Heart right ventricle (tissue), 16 donors: ENCODE results near the gene MYO1E. TPM values are rescaled to one million over a fixed set of nuclear protein-coding genes. Genes with fewer than 3 reads are reported as not detected.

Experiments used
- ATAC-seq, 8 donors: fragments of 200-7000 bp; cut with Tn5 transposase; one replicate each; pipeline ENCODE4 v1.9.1; 2020; ENCODE audit warnings: mild to moderate bottlenecking in 8 of 8, moderate library complexity in 8 of 8, moderate number of reproducible peaks in 1 of 8
- DNase-seq, 2 donors: peaks; one replicate each; pipeline ENCODE4 v3.0.0-alpha.2; 2020
- H3K27ac ChIP-seq, 10 donors: fragments of 200-600 bp; sonication (generic) in 2 of 10; one replicate each; pipeline versions ENCODE4 v1.5.0 to v1.8.0; 2020 to 2022; ENCODE audit warnings: mild to moderate bottlenecking in 3 of 10
- H3K27me3 ChIP-seq, 7 donors: fragments of 200-600 bp; one replicate each; pipeline ENCODE4 v1.8.0; 2021 to 2022; ENCODE audit warnings: mild to moderate bottlenecking in 2 of 7
- H3K36me3 ChIP-seq, 9 donors: fragments of 200-600 bp; sonication (generic) in 1 of 9; one replicate each; pipeline versions ENCODE4 v1.5.0 to v1.8.0; 2020 to 2022; ENCODE audit warnings: mild to moderate bottlenecking in 2 of 9
- H3K4me1 ChIP-seq, 9 donors: fragments of 200-600 bp; sonication (generic) in 1 of 9; one replicate each; pipeline versions ENCODE4 v1.5.0 to v1.8.0; 2020 to 2022; ENCODE audit warnings: mild to moderate bottlenecking in 4 of 9
- H3K4me3 ChIP-seq, 10 donors: fragments of 200-600 bp; sonication (generic) in 2 of 10; one replicate each; pipeline versions ENCODE4 v1.5.0 to v1.8.0; 2020 to 2022; ENCODE audit warnings: mild to moderate bottlenecking in 7 of 10, moderate library complexity in 2 of 10
- H3K9me3 ChIP-seq, 11 donors: fragments of 200-600 bp in 10 of 11; sonication (generic) in 2 of 11; one replicate each; pipeline versions ENCODE4 v1.5.0 to v1.8.0; 2013 to 2022; ENCODE audit warnings: mild to moderate bottlenecking in 2 of 11, control low read depth in 1 of 11, moderate library complexity in 1 of 11
- WGBS, 2 donors: extraction: QIAGEN DNeasy Blood & Tissue Kit; methylation state at CpG; one replicate each; pipeline ENCODE4 v1.1.7; 2013; ENCODE audit warnings: inconsistent platforms in 1 of 2; 5-methylcytosine and 5-hydroxymethylcytosine counted together
- intact Hi-C, 10 donors: fragments of 100-400 bp; cut with DNase I; formaldehyde crosslinking; loops; one replicate each; pipeline versions ENCODE4 v1.11.1 to v1.14.2; 2022
- polyA plus RNA-seq, 2 donors: library from polyadenylated mRNA; stranded (reverse); fragments of 200-250 nt; gene quantifications; one replicate each; pipeline ENCODE4 v1.2.3, GENCODE V29; 2013
- total RNA-seq, 10 donors: library from RNA; stranded (reverse); fragmentation: NEBNext Ultra II Directional in 3 of 10; extraction: Animal tissue kit (Norgen Biotek cat#: 25700) in 3 of 10; gene quantifications; one replicate each; pipeline versions ENCODE4 v1.2.1 to v1.2.4, GENCODE V29; 2021 to 2023
- TF ChIP-seq, protein P1 (sequence below), 9 donors: fragments of 200-600 bp; sonication (generic) in 2 of 9; IDR thresholded peaks; one replicate each; pipeline versions ENCODE4 v1.5.0 to v1.8.0; 2021 to 2022; ENCODE audit warnings: antibody characterized with exemption in 9 of 9, mild to moderate bottlenecking in 5 of 9, moderate library complexity in 1 of 9
- donor health status: Arrhythmogenic right ventricular cardiomyopathy.
- donor health status: ischemic (EF 13 %, LVEDD 7.1; RV severe dilation, severe dysfunction).
- donor health status: healthy with polysubstance abuse.
- donor health status: DM: no; HTN: yes; CAD: no.
- donor health status: DM: no; HTN: no; CAD: no.
- donor health status: ischemic (EF 25% LVEDD 6.9; RV normal size, moderate dysfunction).
- donor health status: ischemic (EF 25% LVEDD 5.7; RV mildly dilated, moderate dysfunction).
- donor health status: healthy.
- donor health status: DM: yes; HTN: yes; CAD: no.
- donor health status: Ischemic cardiomyopathy.
- donor health status: ischemic (EF 35%, LVEDD 5.7; RV mildly dilated, moderate dysfunction).
- donor health status: nonischemic (EF 11% LVEDD 7.7; RV severe dilation, severe dysfunction).
- donor health status: DM: yes; HTN: yes; CAD: no.
- donor health status: PGD.
- donor health status: ischemic (EF 29% LVEDD 5.4; RV normal size, mild dysfunction).
- donor health status: nonischemic (EF 23%, LVEDD 6.1; RV moderate dilation, normal function).

MYO1E gene
- total and polyA plus RNA-seq, 12 donors = 9.3 to 75.3 (median 27.4) TPM

DNA sequence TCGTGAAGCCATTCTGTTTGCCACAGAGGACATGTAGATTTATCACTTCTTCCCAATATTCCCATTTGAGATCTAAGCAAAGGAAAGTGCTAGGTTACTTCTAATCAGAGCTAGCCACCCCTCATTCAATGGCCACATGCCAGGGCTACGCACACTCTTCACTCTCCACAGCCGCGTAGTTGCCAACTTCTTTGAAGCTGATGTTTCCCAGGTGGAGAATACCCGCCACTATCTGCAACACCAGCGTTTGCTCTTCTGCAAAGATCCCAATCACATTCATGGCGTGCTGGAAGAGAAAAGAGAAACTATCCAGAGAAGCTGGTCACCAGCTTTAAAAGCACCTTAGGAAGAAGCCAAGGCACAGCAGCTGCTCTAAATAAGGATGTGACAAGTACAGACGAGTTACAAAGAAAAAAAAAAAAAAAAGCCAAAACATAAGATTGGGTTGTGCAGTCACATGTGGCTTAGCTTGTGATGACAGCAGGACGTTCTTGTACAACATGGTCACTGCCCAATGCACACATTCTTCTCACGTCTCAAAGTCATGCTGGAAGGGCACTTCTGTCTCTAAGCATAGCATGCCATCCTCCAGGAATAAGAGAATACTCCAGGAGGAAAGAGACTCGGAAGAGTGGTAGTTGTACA lies 149.6 kb downstream of the MYO1E start:
- TF ChIP-seq, protein P1, sequence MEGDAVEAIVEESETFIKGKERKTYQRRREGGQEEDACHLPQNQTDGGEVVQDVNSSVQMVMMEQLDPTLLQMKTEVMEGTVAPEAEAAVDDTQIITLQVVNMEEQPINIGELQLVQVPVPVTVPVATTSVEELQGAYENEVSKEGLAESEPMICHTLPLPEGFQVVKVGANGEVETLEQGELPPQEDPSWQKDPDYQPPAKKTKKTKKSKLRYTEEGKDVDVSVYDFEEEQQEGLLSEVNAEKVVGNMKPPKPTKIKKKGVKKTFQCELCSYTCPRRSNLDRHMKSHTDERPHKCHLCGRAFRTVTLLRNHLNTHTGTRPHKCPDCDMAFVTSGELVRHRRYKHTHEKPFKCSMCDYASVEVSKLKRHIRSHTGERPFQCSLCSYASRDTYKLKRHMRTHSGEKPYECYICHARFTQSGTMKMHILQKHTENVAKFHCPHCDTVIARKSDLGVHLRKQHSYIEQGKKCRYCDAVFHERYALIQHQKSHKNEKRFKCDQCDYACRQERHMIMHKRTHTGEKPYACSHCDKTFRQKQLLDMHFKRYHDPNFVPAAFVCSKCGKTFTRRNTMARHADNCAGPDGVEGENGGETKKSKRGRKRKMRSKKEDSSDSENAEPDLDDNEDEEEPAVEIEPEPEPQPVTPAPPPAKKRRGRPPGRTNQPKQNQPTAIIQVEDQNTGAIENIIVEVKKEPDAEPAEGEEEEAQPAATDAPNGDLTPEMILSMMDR (IDR thresholded peaks at IDR 0.05) = no peak
- WGBS, 2 donors = 47 to 72% methylated on average over 11 of the region's 11 CpGs
- ATAC-seq (peak in 1 of 8 donors; percentile 62), DNase-seq (no peak)
- intact Hi-C loops = loop anchor here in 2 of 10 donors (5.0 kb wide), 2 partner anchors 46 to 149 kb away; partner anchors contain the start of gene MYO1E (in 1 of the 2)
- Histone ChIP-seq H3K4me1 (peaks cover 3 to 52% (median 31%) of the 10 kb centered on the region in 9 donors), H3K9me3 (no peaks in the 10 kb centered on the region), H3K4me3 (no peak overlapping the region), H3K27me3 (no peaks in the 10 kb centered on the region), H3K27ac (no peak overlapping the region), H3K36me3 (peaks cover 0 to 73% (median under 1%) of the 10 kb centered on the region in 9 donors)

DNA sequence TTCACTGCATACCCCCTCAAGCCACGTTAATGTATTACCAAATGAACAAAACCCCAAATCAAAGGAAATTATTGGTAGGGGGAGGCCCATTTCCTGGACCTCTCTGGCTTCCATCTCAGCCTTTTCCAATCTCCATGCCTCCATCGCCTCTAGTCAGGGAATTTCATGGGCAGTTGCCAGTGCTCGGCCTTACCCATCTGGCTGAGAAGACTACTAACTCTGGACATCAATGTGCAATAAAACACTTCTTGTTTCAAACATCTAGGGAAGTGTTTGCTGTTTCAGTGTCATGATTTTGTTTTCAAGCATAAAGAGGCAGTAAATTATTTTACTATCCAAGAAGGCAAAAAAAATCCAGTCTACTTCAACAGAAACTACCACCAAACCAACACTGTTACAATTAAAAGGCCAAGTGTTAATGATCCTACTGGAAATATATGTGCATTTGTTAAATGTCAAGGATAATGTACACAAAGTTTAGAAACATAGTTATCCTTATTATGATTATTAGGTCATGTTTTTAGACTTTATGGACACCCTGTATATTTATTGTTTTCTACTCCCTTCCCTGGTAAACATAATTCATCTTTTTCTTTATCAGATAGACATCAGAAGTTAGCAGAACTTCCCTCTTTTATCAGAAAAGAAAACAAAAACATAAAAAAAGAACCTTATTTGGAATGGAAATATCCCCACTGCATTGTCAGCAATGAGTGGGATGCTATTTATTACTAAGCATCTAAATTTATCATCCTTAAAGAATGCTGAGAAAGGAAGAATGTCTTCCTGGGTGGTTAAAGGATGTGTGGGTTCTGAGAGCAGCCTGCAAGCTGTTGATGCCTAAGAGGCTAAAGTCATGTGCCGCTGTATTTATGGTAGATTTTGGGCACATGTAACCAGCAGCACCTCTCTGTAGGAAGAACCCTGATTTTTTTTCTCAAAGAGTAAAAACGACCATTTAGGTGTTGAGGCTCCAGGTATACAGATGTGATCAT lies 150.9 kb downstream of the MYO1E start:
- Histone ChIP-seq H3K4me1 (peaks cover 3 to 48% (median 31%) of the 10 kb centered on the region in 9 donors), H3K27me3 (no peaks in the 10 kb centered on the region), H3K9me3 (no peaks in the 10 kb centered on the region), H3K4me3 (no peak overlapping the region), H3K27ac (peak overlapping the region in 2 of 10 donors; percentile 8 to 10), H3K36me3 (peaks cover 0 to 83% (median 7%) of the 10 kb centered on the region in 9 donors)
- TF ChIP-seq, protein P1 (IDR thresholded peaks at IDR 0.05) = no peak
- intact Hi-C loops = loop anchor here in 2 of 10 donors (5.0 kb wide), 2 partner anchors 45 to 150 kb away; partner anchors contain the start of gene MYO1E (in 1 of the 2)
- 83 to 89% methylated on average over 5 of the region's 5 CpGs for WGBS, 2 donors
- ATAC-seq (peak in 2 of 8 donors; percentile 42), DNase-seq (no peak)

DNA sequence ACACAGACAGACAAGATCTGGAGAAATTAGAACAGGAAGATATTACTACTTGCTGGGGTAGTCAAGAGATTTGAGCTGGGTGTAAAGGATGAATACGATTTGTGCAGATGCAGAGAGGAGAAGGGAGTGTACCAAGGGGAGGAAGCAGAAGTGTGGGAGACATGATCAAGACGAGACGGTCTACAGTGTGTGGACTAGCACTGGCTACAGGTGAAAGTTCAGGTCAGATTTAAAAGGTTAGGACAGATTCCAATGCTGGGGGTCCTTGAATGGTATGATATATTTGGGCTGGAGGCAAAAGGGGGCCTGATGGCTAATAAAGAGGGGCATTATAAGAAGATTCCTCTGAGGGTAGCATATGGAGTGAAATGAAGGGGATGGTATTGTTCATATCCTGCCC lies 154.0 kb downstream of the MYO1E start:
- Histone ChIP-seq H3K4me3 (no peak overlapping the region), H3K27ac (no peak overlapping the region), H3K36me3 (peaks cover 0 to 92% (median 7%) of the 10 kb centered on the region in 9 donors), H3K27me3 (no peaks in the 10 kb centered on the region), H3K4me1 (peaks cover 0 to 29% (median 10%) of the 10 kb centered on the region in 9 donors), H3K9me3 (no peaks in the 10 kb centered on the region)
- 54 to 81% methylated on average over 3 of the region's 3 CpGs for WGBS, 2 donors
- TF ChIP-seq, protein P1 (IDR thresholded peaks at IDR 0.05) = no peak
- DNase-seq = no peak
- intact Hi-C loops = no loop called here
- no peak for ATAC-seq

DNA sequence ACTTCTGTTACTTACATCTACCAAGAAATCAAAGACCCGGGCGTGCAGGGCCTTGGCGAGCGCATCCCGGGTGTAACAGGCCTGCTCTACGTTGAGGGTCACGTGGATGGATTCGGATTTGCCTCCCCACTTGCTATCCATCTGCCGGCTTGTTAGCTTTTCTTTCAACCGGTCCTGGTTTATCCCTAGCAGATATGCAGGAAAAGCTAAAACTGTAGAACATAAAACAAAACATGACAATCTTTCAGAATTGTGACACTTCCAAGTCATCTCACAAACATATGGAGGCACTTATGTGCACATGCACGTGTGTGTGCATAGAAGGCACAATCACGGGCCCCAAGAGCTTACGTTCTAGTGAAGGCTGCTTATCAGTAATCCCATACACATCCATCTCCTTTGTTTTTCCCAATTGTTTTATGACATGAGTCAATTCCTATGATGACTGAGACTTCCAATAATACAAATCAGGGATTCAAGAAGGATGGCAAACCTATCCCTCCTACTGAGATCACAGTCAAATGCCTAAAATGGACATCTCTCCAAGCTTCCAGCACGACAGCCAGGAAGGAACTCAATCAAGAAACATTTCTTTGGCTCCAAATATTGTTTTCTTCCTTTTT lies 154.7 kb downstream of the MYO1E start:
- H3K4me1 ChIP-seq = peaks cover 0 to 25% (median 7%) of the 10 kb centered on the region in 9 donors
- 87 to 88% methylated on average over 14 of the region's 14 CpGs for WGBS, 2 donors
- ATAC-seq (no peak), DNase-seq (no peak)
- H3K9me3 ChIP-seq = no peaks in the 10 kb centered on the region
- H3K36me3 ChIP-seq = peaks cover 0 to 92% (median 7%) of the 10 kb centered on the region in 9 donors
- intact Hi-C loops = no loop called here
- TF ChIP-seq, protein P1 (IDR thresholded peaks at IDR 0.05) = no peak
- H3K27me3 ChIP-seq = no peaks in the 10 kb centered on the region
- H3K4me3 ChIP-seq = no peak overlapping the region
- no peak overlapping the region for H3K27ac ChIP-seq
